Prostate gland (tissue), 2 donors: Measurements from ENCODE around the gene CDC42BPB. TPM values are rescaled to one million over a fixed set of nuclear protein-coding genes. Genes with fewer than 3 reads are reported as not detected.

ENCODE experiments used
- DNase-seq: peaks from one replicate; pipeline ENCODE4 v3.0.0-alpha.2; 2019; ENCODE audit warnings: low spot score
- H3K27ac ChIP-seq, 2 donors: fragments of 200-600 bp; sonication (generic); 2 replicates each; pipeline ENCODE4 v1.5.1; 2017 to 2019
- H3K27me3 ChIP-seq: fragments of 200-600 bp; sonication (generic); replicated peaks from 2 replicates; pipeline ENCODE4 v1.5.1; 2019; ENCODE audit not compliant: insufficient read depth
- H3K36me3 ChIP-seq, 2 donors: fragments of 200-600 bp; sonication (generic); 1 replicate in 1 of 2; 2 replicates in 1 of 2; pipeline versions ENCODE4 v1.5.1 to v1.8.1; 2017 to 2019
- H3K4me1 ChIP-seq: fragments of 200-600 bp; sonication (generic); replicated peaks from 2 replicates; pipeline ENCODE4 v1.5.1; 2019
- H3K4me3 ChIP-seq, 2 donors: fragments of 200-600 bp; sonication (generic); 2 replicates each; pipeline ENCODE4 v1.5.1; 2017 to 2019
- H3K9me3 ChIP-seq: fragments of 200-600 bp; sonication (generic); 2 replicates; pipeline ENCODE4 v1.5.1; 2017
- POLR2A ChIP-seq: fragments of 450-650 bp; IDR thresholded peaks from one replicate; pipeline ENCODE4 v1.6.1; 2016; ENCODE audit warnings: antibody characterized with exemption, mild to moderate bottlenecking
- POLR2AphosphoS5 ChIP-seq: sonication (generic); formaldehyde crosslinking; IDR thresholded peaks from one replicate; pipeline ENCODE4 v1.6.1; 2017; ENCODE audit warnings: antibody characterized with exemption
- WGBS: methylation state at CpG from one replicate; pipeline ENCODE4 v1.1.5; 2018; 5-methylcytosine and 5-hydroxymethylcytosine counted together
- intact Hi-C: fragments of 100-400 bp; cut with DNase I; formaldehyde crosslinking; loops from one replicate; pipeline ENCODE4 v1.14.2; 2022
- total RNA-seq, 2 donors: library from RNA; depleted of rRNA; stranded (reverse); fragments of >200 nt; gene quantifications; one replicate each; pipeline ENCODE4 v1.1.0, GENCODE V29; 2016
- TF ChIP-seq, protein P1 (sequence below), 4 experiments: fragments of 200-600 bp in 2 of 4; fragments of 450-650 bp in 2 of 4; sonication (generic) in 2 of 4; IDR thresholded peaks; 1 replicate in 3 of 4; 2 replicates in 1 of 4; pipeline ENCODE4 v1.5.1; 2016 to 2019; ENCODE audit warnings: antibody characterized with exemption in 4 of 4, mild to moderate bottlenecking in 2 of 4, moderate library complexity in 2 of 4

CDC42BPB gene
- total RNA-seq, 2 donors from 2014 or later, result 78.9 to 172 TPM

- Histone ChIP-seq H3K4me1 (no peaks in the 10 kb centered on the region), H3K36me3 (peaks cover 6 to 44% of the 10 kb centered on the region in 2 donors), H3K4me3 (no peak overlapping the region), H3K9me3 (no peaks in the 10 kb centered on the region), H3K27ac (no peak overlapping the region), H3K27me3 (no peaks in the 10 kb centered on the region)
- 92% methylated on average over 21 of the region's 21 CpGs for WGBS
- intact Hi-C loops, result no loop called here
- TF ChIP-seq POLR2AphosphoS5 (no peak), POLR2A (no peak)
- TF ChIP-seq, protein P1, sequence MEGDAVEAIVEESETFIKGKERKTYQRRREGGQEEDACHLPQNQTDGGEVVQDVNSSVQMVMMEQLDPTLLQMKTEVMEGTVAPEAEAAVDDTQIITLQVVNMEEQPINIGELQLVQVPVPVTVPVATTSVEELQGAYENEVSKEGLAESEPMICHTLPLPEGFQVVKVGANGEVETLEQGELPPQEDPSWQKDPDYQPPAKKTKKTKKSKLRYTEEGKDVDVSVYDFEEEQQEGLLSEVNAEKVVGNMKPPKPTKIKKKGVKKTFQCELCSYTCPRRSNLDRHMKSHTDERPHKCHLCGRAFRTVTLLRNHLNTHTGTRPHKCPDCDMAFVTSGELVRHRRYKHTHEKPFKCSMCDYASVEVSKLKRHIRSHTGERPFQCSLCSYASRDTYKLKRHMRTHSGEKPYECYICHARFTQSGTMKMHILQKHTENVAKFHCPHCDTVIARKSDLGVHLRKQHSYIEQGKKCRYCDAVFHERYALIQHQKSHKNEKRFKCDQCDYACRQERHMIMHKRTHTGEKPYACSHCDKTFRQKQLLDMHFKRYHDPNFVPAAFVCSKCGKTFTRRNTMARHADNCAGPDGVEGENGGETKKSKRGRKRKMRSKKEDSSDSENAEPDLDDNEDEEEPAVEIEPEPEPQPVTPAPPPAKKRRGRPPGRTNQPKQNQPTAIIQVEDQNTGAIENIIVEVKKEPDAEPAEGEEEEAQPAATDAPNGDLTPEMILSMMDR (IDR thresholded peaks at IDR 0.05), result no peak
- DNase-seq, result no peak
Observed at GRCh38 chr14:102966681-102967505, 90.5 kb downstream of the CDC42BPB start.

- H3K27ac ChIP-seq, result no peak overlapping the region
- no peaks in the 10 kb centered on the region for H3K27me3 ChIP-seq
- DNase-seq, result no peak
- H3K4me3 ChIP-seq, result no peak overlapping the region
- H3K4me1 ChIP-seq, result no peaks in the 10 kb centered on the region
- no peak for TF ChIP-seq POLR2AphosphoS5
- TF ChIP-seq, protein P1 (IDR thresholded peaks at IDR 0.05), result no peak
- TF ChIP-seq POLR2A, result no peak
- intact Hi-C loops, result no loop called here
- H3K36me3 ChIP-seq, result peaks cover 6 to 41% of the 10 kb centered on the region in 2 donors
- H3K9me3 ChIP-seq, result no peaks in the 10 kb centered on the region
- WGBS, result 93% methylated on average over 20 of the region's 20 CpGs
Observed at GRCh38 chr14:102965971-102966655, 91.2 kb downstream of the CDC42BPB start.

DNA sequence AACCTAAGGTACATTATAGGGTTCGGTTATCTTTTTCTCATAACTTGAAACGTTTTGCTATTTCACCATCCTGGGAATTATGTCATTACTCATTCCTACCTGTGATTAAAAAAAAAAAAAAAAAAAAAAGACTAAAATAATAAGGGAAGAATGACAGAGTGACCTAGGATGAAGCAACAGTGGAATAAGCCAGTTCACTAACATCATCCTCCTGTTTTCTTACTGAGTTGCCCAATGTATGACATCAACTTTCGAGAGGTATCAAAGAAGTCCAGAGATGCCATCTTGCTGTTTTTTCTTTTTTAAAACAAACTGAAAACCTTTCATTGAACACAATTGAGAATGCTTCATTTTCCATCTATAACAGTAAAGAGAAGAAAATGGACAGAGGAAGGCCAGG is 92.1 kb downstream of the CDC42BPB start:
- no peak overlapping the region for H3K27ac ChIP-seq

DNA sequence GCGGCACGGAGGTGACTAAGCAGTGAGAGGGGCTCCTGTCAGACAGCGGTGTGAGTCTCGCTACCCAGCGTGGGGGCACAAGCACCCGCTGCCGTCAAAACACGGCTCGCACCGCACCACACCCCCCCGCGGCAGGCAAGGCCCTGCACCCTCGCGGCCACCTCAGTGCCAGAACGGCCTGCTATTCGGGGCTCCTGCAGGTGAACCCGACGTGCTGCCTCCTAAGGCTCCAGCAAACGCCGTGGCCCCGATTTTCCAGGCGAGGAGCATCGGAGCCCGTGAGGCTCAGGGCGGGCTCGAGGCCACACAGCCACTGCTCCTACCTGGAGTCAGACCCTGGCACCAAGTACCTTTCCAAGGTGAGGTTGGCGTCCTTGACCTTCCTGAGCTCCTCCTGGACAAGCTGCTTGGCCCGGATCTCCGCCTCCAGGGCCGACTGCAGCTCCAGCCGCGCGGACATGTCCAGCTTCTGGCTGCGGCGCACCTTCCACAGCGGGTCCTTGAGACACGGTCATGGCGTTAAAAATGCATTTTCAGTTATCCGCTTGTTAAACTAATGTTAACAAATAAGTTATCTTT is 93.1 kb downstream of the CDC42BPB start:
- DNase-seq, result no peak
- WGBS, result 90% methylated on average over 37 of the region's 39 CpGs
- no peak for TF ChIP-seq POLR2A
- no peak for TF ChIP-seq POLR2AphosphoS5
- TF ChIP-seq, protein P1 (IDR thresholded peaks at IDR 0.05), result no peak
- Histone ChIP-seq H3K9me3 (no peaks in the 10 kb centered on the region), H3K4me3 (no peak overlapping the region), H3K27ac (no peak overlapping the region), H3K36me3 (peaks cover 13 to 31% of the 10 kb centered on the region in 2 donors), H3K27me3 (no peaks in the 10 kb centered on the region), H3K4me1 (no peaks in the 10 kb centered on the region)
- intact Hi-C loops, result no loop called here

More for the DNA sequence above, 92.1 kb downstream of the CDC42BPB start:
- TF ChIP-seq POLR2AphosphoS5, result no peak
- TF ChIP-seq, protein P1 (IDR thresholded peaks at IDR 0.05), result no peak
- no peak for TF ChIP-seq POLR2A
- intact Hi-C loops, result no loop called here
- DNase-seq, result no peak
- no peaks in the 10 kb centered on the region for H3K27me3 ChIP-seq
- H3K4me3 ChIP-seq, result no peak overlapping the region
- no peaks in the 10 kb centered on the region for H3K9me3 ChIP-seq
- 92% methylated on average over 3 of the region's 3 CpGs for WGBS
- H3K4me1 ChIP-seq, result no peaks in the 10 kb centered on the region
- H3K36me3 ChIP-seq, result peaks cover 13 to 38% of the 10 kb centered on the region in 2 donors
